IPS-18a (cell line): ENCODE data around the gene IGSF5.

Experiments used
- H3K27ac ChIP-seq: one replicate; pipeline ENCODE4 v1.5.1; 2013; ENCODE audit warnings: low read length
- H3K27me3 ChIP-seq: one replicate; pipeline ENCODE4 v1.6.1; 2013; ENCODE audit warnings: mild to moderate bottlenecking, low read length; ENCODE audit not compliant: control insufficient read depth, insufficient read depth
- H3K36me3 ChIP-seq: one replicate; pipeline ENCODE4 v1.6.1; 2013; ENCODE audit warnings: low read depth, low read length; ENCODE audit not compliant: control insufficient read depth
- H3K4me1 ChIP-seq: one replicate; pipeline ENCODE4 v1.6.1; 2013; ENCODE audit warnings: low read depth, low read length; ENCODE audit not compliant: control insufficient read depth
- H3K4me3 ChIP-seq: one replicate; pipeline ENCODE4 v1.5.1; 2013; ENCODE audit warnings: low read length
- H3K9ac ChIP-seq: one replicate; pipeline ENCODE4 v1.6.1; 2013; ENCODE audit warnings: mild to moderate bottlenecking, low read length, moderate library complexity
- H3K9me3 ChIP-seq: one replicate; pipeline ENCODE4 v1.6.1; 2013; ENCODE audit warnings: low read depth, low read length; ENCODE audit not compliant: control insufficient read depth

IGSF5 gene

GRCh38 chr21:39851002-39851618, 106.1 kb downstream of the IGSF5 start:
- Histone ChIP-seq H3K27ac (no peak overlapping the region), H3K4me1 (peaks cover 4% of the 10 kb centered on the region), H3K4me3 (no peak overlapping the region), H3K9me3 (no peaks in the 10 kb centered on the region), H3K36me3 (no peaks in the 10 kb centered on the region), H3K9ac (no peak overlapping the region), H3K27me3 (no peaks in the 10 kb centered on the region)
